Measurements from ENCODE around the gene TXNDC16. TPM values are rescaled to one million over a fixed set of nuclear protein-coding genes. Genes with fewer than 3 reads are reported as not detected.

TXNDC16 gene
- total and polyA plus RNA-seq, 2 donors (not counting 3 experiments of a cell fraction or from before 2014, with no cell fraction given), result 2.3 to 4.5 TPM

DNA sequence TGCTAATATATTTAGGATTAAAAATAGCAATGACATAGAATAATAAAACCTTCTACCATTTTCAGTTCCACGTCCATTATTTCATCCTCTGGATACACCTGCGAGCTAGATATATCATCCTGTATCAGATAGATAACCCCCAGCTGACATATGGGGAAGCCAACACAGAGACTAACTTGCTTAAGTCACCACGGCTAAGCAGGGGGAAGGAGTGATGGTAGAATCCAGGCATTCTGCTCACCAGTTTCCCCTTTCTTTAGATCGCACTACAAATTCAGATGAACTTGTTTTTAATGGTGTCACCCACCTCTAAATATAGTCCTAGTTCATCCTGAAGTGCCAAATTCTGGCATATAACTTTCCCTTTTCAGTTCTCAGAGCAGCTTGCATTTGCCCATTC lies 110.1 kb downstream of the TXNDC16 start:
- H3K9me3 ChIP-seq (replicated peaks; ENCODE audit: control insufficient read depth, insufficient read depth, low read length), result no peaks in the 10 kb centered on the region
- H4K20me1 ChIP-seq (replicated peaks; ENCODE audit: control insufficient read depth, extremely low read depth, insufficient read depth, low read length), result no peaks in the 10 kb centered on the region
- H3K4me2 ChIP-seq (ENCODE audit: insufficient read depth, low read length), result no peak overlapping the region
- no peak overlapping the region for H2AFZ ChIP-seq (ENCODE audit: low read depth, low read length)
- H3K79me2 ChIP-seq (ENCODE audit: control insufficient read depth, insufficient read depth, low read length), result no peaks in the 10 kb centered on the region
- no TSS peak for BruUV-seq (replicated peaks)
- H3K9me1 ChIP-seq (replicated peaks; ENCODE audit: control insufficient read depth, extremely low read depth, insufficient read depth, low read length), result peaks cover 2% of the 10 kb centered on the region
- no peaks in the 10 kb centered on the region for H3K4me1 ChIP-seq (ENCODE audit: control insufficient read depth, extremely low read depth, insufficient read depth, low read length)
- TF ChIP-seq POLR2A (IDR thresholded peaks at IDR 0.05; ENCODE audit: low read depth, low read length), result no peak
- no peaks in the 10 kb centered on the region for H3K27me3 ChIP-seq (ENCODE audit: control insufficient read depth in 2 of 2, insufficient read depth in 2 of 2, low read length in 2 of 2)
- no peak overlapping the region for H3K27ac ChIP-seq (ENCODE audit: insufficient read depth, low read depth, low read length)
- H3K4me3 ChIP-seq (replicated peaks in 1 of 3; ENCODE audit: insufficient read depth in 1 of 3, low read depth in 1 of 3, low read length in 3 of 3), result no peak overlapping the region
- ChIA-PET CTCF (interaction anchor here (0.9 to 1.8 kb wide), 3 partner anchors 9 to 16 kb away, joined by 3 to 5 read pairs (median 4); no protein-coding TSS in a partner anchor), POLR2A (no interaction called here)
- intact Hi-C loops (cut with micrococcal nuclease) (no loop called here), dilution Hi-C loops (cut with MboI; ENCODE audit: extremely low pct_ligation_motif_present, low sequenced_read_pairs) (no loop called here)
- DNase-seq (ENCODE audit: low read depth, low spot score) (no peak), FAIRE-seq (no peak)
- no peak overlapping the region for H3K9ac ChIP-seq (replicated peaks; ENCODE audit: extremely low read depth, insufficient read depth, low read length)
- no peaks in the 10 kb centered on the region for H3K36me3 ChIP-seq (ENCODE audit: control insufficient read depth in 2 of 2, extremely low read depth in 1 of 2, insufficient read depth in 2 of 2, low read length in 2 of 2)

DNA sequence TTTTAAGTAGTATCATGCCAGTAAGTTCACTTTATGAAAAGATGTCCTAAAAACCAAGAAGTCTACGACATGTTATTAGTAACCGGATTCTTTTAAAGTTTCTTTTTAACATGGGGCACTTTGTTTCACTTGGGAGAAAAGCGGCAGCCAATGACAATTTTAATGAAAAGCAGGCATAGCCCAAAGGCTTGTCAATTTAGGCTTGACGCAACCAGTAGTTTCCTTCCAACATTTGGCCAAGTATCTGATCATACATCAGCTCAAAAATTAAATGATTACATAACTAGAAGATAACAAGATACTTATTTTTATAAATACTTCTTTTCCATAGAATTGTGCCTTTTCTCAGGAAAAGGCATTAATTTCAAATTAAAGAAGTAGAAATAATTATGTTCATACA lies 112.8 kb downstream of the TXNDC16 start:
- Histone ChIP-seq H3K9me1 (replicated peaks; ENCODE audit: control insufficient read depth, extremely low read depth, insufficient read depth, low read length) (peaks cover 2% of the 10 kb centered on the region), H2AFZ (ENCODE audit: low read depth, low read length) (no peak overlapping the region), H3K79me2 (ENCODE audit: control insufficient read depth, insufficient read depth, low read length) (no peaks in the 10 kb centered on the region), H3K9me3 (replicated peaks; ENCODE audit: control insufficient read depth, insufficient read depth, low read length) (no peaks in the 10 kb centered on the region), H4K20me1 (replicated peaks; ENCODE audit: control insufficient read depth, extremely low read depth, insufficient read depth, low read length) (no peaks in the 10 kb centered on the region), H3K4me3 (replicated peaks in 1 of 3; ENCODE audit: insufficient read depth in 1 of 3, low read depth in 1 of 3, low read length in 3 of 3) (no peak overlapping the region), H3K36me3 (ENCODE audit: control insufficient read depth in 2 of 2, extremely low read depth in 1 of 2, insufficient read depth in 2 of 2, low read length in 2 of 2) (no peaks in the 10 kb centered on the region), H3K9ac (replicated peaks; ENCODE audit: extremely low read depth, insufficient read depth, low read length) (no peak overlapping the region), H3K4me2 (ENCODE audit: insufficient read depth, low read length) (no peak overlapping the region), H3K27ac (ENCODE audit: insufficient read depth, low read depth, low read length) (no peak overlapping the region), H3K4me1 (ENCODE audit: control insufficient read depth, extremely low read depth, insufficient read depth, low read length) (no peaks in the 10 kb centered on the region), H3K27me3 (ENCODE audit: control insufficient read depth in 2 of 2, insufficient read depth in 2 of 2, low read length in 2 of 2) (no peaks in the 10 kb centered on the region)
- ChIA-PET CTCF (no interaction called here), POLR2A (no interaction called here)
- TF ChIP-seq MYC (IDR thresholded peaks at IDR 0.05; ENCODE audit: low read depth, low read length) (no peak), FOS (IDR thresholded peaks at IDR 0.05; ENCODE audit: borderline replicate concordance, insufficient read depth, low read length) (no peak), GATA2 (IDR thresholded peaks at IDR 0.05; ENCODE audit: insufficient read depth, insufficient read length, low read depth, low read length) (no peak), POLR2AphosphoS5 (IDR thresholded peaks at IDR 0.05; ENCODE audit: insufficient read depth, low read depth, low read length) (no peak), POLR2A (IDR thresholded peaks at IDR 0.05; ENCODE audit: low read depth, low read length) (no peak), EZH2 (IDR thresholded peaks at IDR 0.05; ENCODE audit: borderline replicate concordance, low read depth, low read length, severe bottlenecking) (no peak), JUN (IDR thresholded peaks at IDR 0.05; ENCODE audit: borderline replicate concordance, insufficient read depth, insufficient read length, low read depth) (no peak)
- TF ChIP-seq, protein P1, sequence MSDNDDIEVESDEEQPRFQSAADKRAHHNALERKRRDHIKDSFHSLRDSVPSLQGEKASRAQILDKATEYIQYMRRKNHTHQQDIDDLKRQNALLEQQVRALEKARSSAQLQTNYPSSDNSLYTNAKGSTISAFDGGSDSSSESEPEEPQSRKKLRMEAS (IDR thresholded peaks at IDR 0.05; ENCODE audit: insufficient read depth, insufficient read length), result no peak
- TF ChIP-seq, protein P2, sequence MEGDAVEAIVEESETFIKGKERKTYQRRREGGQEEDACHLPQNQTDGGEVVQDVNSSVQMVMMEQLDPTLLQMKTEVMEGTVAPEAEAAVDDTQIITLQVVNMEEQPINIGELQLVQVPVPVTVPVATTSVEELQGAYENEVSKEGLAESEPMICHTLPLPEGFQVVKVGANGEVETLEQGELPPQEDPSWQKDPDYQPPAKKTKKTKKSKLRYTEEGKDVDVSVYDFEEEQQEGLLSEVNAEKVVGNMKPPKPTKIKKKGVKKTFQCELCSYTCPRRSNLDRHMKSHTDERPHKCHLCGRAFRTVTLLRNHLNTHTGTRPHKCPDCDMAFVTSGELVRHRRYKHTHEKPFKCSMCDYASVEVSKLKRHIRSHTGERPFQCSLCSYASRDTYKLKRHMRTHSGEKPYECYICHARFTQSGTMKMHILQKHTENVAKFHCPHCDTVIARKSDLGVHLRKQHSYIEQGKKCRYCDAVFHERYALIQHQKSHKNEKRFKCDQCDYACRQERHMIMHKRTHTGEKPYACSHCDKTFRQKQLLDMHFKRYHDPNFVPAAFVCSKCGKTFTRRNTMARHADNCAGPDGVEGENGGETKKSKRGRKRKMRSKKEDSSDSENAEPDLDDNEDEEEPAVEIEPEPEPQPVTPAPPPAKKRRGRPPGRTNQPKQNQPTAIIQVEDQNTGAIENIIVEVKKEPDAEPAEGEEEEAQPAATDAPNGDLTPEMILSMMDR (IDR thresholded peaks at IDR 0.05; ENCODE audit: extremely low read depth in 1 of 2, insufficient read depth in 1 of 2, low read depth in 1 of 2, low read length in 2 of 2), result no peak
- intact Hi-C loops (cut with micrococcal nuclease), result no loop called here
- no TSS peak for BruUV-seq (replicated peaks)
- DNase-seq (ENCODE audit: low read depth, low spot score), result no peak
- dilution Hi-C loops (cut with MboI; ENCODE audit: extremely low pct_ligation_motif_present, low sequenced_read_pairs), result no loop called here
- no peak for FAIRE-seq
